ENCODE data around the gene KRT7. TPM values are rescaled to one million over a fixed set of nuclear protein-coding genes. Genes with fewer than 3 reads are reported as not detected.
"Not testable (repeated sequence)": the region's sequence is repeated elsewhere in the genome, so short reads cannot be mapped to it uniquely, and the experiment has no call there.

The KRT7 gene
- total RNA-seq, 1 donor from 2014 or later, result 768 TPM

DNA sequence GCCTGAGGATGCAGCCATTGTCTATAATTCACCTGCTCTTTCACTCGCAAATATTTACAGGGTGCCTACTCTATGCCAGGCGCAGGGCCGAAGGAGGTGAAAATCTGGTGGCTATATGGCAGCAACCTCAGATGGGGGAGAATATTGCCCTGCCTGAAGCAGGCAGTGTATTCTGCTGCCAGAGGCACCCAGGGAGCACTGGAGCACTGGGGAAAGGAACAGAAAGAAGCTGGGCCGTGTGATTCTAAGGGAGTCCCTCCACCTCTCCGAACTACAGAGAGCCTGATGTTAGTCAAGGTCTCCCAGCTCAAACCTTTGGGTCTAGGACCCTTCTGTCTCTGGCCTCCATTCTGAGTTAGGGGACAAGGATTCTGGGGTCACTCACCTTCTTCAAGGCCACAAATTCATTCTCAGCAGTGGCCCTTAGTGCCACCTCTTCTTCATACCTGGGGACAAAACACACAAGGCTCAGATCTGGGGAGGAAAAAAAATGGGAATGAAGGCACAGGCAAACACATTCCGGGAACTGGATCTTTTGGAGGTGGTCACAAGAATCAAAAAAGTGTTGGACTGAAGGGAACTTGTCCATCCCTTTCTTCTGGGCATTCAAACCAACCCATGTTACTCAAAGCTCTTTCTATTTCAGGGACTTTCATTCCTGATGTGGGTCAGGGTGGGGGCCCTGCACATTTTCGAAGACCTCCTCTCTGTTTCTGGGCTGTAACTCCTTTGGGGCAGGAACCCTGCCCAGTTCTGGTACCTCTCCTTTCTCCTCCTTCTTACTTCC lies 22.1 kb downstream of the KRT7 start:
- TF ChIP-seq, protein P1, sequence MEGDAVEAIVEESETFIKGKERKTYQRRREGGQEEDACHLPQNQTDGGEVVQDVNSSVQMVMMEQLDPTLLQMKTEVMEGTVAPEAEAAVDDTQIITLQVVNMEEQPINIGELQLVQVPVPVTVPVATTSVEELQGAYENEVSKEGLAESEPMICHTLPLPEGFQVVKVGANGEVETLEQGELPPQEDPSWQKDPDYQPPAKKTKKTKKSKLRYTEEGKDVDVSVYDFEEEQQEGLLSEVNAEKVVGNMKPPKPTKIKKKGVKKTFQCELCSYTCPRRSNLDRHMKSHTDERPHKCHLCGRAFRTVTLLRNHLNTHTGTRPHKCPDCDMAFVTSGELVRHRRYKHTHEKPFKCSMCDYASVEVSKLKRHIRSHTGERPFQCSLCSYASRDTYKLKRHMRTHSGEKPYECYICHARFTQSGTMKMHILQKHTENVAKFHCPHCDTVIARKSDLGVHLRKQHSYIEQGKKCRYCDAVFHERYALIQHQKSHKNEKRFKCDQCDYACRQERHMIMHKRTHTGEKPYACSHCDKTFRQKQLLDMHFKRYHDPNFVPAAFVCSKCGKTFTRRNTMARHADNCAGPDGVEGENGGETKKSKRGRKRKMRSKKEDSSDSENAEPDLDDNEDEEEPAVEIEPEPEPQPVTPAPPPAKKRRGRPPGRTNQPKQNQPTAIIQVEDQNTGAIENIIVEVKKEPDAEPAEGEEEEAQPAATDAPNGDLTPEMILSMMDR (conservative IDR thresholded peaks at IDR 0.05; ENCODE audit: low read depth, low read length), result no peak
- H3K4me3 ChIP-seq (ENCODE audit: low read depth, low read length), result no peak overlapping the region
- no peak for DNase-seq (ENCODE audit: low read depth)

GRCh38 chr12:52255926-52256583 lies 23.0 kb downstream of the KRT7 start:
- no peak overlapping the region for H3K4me3 ChIP-seq (ENCODE audit: low read depth, low read length)
- TF ChIP-seq, protein P1 (conservative IDR thresholded peaks at IDR 0.05; ENCODE audit: low read depth, low read length), result no peak
- no peak for DNase-seq (ENCODE audit: low read depth)

- no peak overlapping the region for H3K4me3 ChIP-seq (ENCODE audit: low read depth, low read length)
- no peak for DNase-seq (ENCODE audit: low read depth)
- TF ChIP-seq, protein P1 (conservative IDR thresholded peaks at IDR 0.05; ENCODE audit: low read depth, low read length), result no peak
Observed at GRCh38 chr12:52256584-52256935, 23.5 kb downstream of the KRT7 start.

DNA sequence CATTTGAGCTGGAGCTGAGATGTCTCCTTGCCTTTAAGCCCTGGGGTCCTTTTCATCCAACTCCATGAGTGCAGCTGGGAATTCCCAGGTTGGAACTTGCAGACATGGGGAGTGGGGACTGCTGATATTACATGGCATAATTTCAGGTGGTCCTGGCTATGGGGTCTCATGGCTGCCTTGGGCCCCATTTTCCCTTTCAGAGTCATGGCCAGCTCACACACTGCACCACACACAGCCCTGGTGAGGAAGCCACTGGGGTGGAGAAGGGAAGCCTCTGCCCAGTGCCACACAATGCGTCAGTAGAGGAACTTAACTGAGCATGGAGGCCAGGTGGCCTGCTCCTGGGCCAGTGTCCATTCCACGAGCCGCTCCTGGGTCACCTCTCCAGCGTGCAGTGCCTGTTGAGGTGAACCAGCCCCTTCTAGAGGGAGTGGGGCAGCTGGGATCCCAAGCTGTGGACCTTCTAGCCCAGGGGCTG lies 24.1 kb downstream of the KRT7 start:
- no peak for DNase-seq (ENCODE audit: low read depth)
- H3K4me3 ChIP-seq (ENCODE audit: low read depth, low read length), result no peak overlapping the region
- TF ChIP-seq, protein P1 (conservative IDR thresholded peaks at IDR 0.05; ENCODE audit: low read depth, low read length), result no peak

DNA sequence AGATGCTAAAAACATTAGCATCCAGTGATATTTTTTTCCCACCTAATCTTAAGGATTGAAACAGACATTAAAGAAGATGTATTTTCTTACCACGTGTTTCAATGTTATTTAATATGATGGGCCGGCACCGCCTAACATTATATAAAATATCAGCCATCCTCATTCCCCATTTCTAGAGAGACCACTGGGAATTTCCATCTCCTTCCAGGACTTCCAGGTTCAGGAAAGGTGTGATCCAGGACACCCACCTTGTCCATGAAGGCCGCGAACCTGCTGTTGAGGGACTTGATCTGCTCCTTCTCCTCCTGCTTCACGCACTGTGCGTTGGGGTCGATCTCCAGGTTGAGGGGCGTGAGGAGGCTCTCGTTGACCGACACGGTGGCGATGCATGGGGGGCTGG lies 24.9 kb downstream of the KRT7 start:
- DNase-seq (ENCODE audit: low read depth); H3K4me3 ChIP-seq (ENCODE audit: low read depth, low read length): not testable (repeated sequence)

DNA sequence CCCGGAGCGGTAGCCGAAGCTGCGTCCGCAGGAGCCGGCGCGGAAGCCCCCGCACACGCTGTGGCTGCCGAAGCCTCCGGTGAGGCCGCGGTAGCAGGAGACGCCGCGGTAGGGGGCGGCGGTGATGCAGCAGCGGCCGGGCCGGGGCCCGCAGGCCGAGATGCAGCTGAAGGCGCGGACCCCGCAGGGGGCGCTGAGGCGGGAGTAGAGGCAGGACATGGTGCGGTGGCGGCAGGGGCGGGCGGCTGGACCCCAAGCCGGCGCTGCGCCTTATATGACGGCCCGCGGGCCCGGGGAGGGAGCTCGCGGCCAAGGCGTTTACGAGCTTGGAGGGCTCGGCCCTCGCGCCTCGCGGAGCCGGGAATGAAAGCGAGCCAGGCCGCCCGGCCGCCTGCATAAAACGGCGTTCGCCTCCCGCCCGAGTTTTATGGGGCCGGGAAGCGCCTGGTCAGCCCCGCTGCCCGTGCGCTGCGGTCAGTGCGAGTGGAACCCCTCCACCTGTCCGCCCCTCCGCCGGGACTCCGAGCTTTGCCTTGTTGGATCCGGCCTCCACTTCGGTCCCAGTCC lies 25.4 kb downstream of the KRT7 start:
- no peak for DNase-seq (ENCODE audit: low read depth)
- TF ChIP-seq, protein P1 (conservative IDR thresholded peaks at IDR 0.05; ENCODE audit: low read depth, low read length), result no peak
- H3K4me3 ChIP-seq (ENCODE audit: low read depth, low read length), result no peak overlapping the region

- TF ChIP-seq, protein P1 (conservative IDR thresholded peaks at IDR 0.05; ENCODE audit: low read depth, low read length), result no peak
Observed at GRCh38 chr12:52259657-52260243, 26.7 kb downstream of the KRT7 start.

More at GRCh38 chr12:52259657-52260243, 26.7 kb downstream of the KRT7 start:
- H3K4me3 ChIP-seq (ENCODE audit: low read depth, low read length), result no peak overlapping the region
- no peak for DNase-seq (ENCODE audit: low read depth)
